Fibroblast of skin of abdomen (primary cell): ENCODE data around the gene TAF11. TPM values are rescaled to one million over a fixed set of nuclear protein-coding genes. Genes with fewer than 3 reads are reported as not detected.
"Not testable (repeated sequence)": the region's sequence is repeated elsewhere in the genome, so short reads cannot be mapped to it uniquely, and the experiment has no call there.

ENCODE experiments used
- DNase-seq: peaks from one replicate; pipeline ENCODE4 v3.0.0-alpha.2; 2013
- polyA plus RNA-seq, 2 experiments: library from polyadenylated mRNA; unstranded; fragments of 120-200 nt; gene quantifications; one replicate each; pipeline ENCODE4 v1.2.1, GENCODE V29; 2013; ENCODE audit not compliant: insufficient read length in 2 of 2

The TAF11 gene, protein sequence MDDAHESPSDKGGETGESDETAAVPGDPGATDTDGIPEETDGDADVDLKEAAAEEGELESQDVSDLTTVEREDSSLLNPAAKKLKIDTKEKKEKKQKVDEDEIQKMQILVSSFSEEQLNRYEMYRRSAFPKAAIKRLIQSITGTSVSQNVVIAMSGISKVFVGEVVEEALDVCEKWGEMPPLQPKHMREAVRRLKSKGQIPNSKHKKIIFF
- polyA plus RNA-seq (2013, experiment 1 of 2; ENCODE audit: insufficient read length), result 32.6 TPM
- 30.2 TPM for polyA plus RNA-seq (2013, experiment 2 of 2; ENCODE audit: insufficient read length)

- DNase-seq, result peak; percentile 95
Observed at GRCh38 chr6:34887753-34888513, at the start of gene TAF11. TAF11 (minus strand) TSS chr6:34888042; CDS start chr6:34887957, 85 bp downstream.

DNA sequence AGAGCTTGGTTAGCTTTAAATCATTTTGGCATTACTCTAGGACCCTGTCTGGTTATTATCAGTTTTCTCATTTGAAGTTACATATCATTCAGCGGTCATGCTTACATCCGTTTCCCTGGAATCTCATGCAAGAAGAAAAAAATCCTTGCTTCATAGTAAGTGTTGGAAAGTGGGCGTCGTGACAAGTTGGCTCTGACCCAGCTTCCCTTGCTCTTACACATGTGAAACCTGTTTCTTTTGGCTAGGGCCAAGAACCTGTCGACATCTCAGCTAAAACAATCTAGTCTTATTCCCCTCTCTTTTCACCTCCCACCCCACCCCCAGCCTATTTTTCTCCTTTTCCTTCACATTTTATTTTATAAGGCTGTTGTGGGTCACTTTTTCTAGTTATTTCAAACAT, 46.7 kb upstream of the TAF11 start:
- peak; percentile 69 for DNase-seq

DNA sequence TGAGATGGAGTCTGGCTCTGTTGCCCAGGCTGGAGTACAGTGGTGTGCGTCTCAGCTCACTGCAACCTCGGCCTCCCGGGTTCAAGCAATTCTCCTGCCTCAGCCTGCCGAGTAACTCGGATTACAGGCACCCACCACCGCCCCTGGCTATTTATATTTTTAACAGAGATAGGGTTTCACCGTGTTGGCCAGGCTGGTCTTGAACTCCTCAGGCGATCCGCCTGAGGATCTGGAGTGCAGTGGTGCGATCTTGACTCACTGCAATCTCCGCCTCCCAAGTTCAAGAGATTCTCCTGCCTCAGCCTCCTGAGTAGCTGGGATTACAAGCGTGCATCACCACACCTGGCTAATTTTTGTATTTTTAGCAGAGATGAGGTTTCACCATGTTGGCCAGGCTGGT, 44.4 kb upstream of the TAF11 start:
- not testable (repeated sequence) for DNase-seq

- DNase-seq, result no peak
Observed at GRCh38 chr6:34930221-34930620, 42.4 kb upstream of the TAF11 start.

- no peak for DNase-seq
Observed at GRCh38 chr6:34929241-34929978, 41.6 kb upstream of the TAF11 start.

GRCh38 chr6:34928695-34929094, 40.9 kb upstream of the TAF11 start:
- no peak for DNase-seq

DNA sequence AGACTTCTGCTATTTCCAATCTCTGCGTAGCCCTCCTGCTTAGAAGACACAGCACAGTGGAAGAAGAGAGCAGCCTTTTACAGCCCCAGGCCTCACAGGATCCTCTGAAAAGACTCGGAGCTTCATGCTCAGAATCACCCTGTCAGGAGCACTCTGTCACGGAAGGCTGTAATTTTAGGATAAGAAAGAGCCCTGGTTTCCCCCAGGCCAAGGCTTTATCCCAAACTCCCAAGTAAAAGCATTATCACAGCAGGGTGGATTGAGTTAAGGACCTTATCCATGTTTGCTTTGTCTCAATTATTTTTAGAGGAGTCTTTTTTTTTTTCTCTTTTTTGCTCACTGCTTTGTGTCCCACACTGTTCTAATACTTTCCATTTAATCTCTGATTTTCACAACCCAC, 40.4 kb upstream of the TAF11 start:
- DNase-seq, result no peak

- DNase-seq, result peak; percentile 51
Observed at GRCh38 chr6:34926655-34927054, 38.8 kb upstream of the TAF11 start.

DNA sequence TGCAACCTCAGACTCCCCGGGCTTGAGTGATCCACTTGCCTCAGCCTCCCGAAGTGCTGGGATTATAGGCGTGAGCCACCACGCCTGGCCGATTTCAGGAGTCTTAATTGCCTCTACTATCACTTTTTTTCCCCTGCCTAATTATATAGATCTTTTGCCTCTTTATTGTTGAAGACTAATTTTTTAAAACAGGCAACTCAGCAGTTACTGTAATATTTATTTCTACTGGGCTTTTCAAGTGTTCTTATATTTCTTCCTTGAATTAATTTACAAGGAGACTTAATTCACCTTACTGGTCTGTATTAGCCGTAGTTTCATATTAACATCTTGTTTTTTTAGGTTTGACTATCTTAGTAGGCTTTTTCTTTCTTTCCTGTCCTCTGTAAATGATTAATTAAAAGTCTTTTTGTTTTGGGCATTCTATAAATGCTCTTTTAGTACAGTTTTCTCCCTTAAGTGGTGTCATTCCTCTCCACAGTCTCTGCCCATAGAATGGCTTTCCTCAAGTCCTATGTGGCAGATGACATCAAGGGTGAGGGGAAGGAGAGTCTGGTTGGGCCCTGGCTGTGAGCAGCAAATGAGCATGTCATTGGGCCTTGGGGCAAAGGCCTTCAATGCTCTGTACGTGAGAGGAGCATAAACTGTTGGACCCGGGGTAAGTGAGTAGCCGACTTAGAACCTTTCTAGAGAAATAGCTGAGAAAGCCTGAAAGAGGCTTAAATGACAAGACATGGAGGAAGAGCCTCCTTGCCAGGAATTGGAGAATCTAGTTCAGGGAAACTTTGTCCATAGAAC, 37.2 kb upstream of the TAF11 start:
- no peak for DNase-seq

- DNase-seq, result peak; percentile 49
Observed at GRCh38 chr6:34922177-34922663, 34.4 kb upstream of the TAF11 start.

DNA sequence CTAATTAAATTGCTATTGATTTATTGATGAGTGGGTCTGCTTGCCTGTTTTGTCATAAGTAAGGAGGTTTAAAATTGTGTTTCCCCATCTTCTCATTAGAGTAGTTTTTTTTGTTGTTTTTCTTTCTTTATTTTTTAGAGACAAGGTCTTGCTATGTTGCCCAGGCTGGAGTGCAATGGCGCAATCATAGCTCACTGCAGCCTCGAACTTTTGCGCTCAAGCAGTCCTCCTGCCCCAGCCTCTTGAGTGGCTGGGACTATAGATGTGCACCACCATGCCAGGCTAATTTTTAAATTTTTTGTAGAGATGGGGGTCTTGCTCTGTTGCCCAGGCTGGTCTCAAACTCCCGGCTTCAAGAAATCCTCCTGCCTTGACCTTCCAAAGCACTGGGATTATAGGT, 32.3 kb upstream of the TAF11 start:
- no peak for DNase-seq

DNA sequence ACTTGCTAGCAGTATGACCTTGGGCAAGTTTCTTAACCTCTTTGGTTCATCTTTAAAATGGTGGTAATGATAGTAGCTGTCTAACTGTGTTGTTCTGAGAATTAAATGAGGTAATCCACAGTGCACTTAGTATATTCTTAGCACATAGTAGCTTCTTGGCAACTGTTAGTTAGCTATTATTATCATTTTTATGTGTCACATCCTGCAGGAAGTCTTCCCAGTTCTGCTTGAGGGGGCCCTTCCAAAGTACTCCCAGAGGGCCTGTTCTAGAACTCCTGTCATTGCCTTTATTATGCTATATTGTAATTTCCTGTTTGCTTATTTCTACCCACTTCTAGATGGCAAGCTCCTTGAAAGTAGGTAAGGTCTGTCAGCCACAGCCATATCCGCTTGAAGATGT, 31.8 kb upstream of the TAF11 start:
- DNase-seq, result peak; percentile 13

DNA sequence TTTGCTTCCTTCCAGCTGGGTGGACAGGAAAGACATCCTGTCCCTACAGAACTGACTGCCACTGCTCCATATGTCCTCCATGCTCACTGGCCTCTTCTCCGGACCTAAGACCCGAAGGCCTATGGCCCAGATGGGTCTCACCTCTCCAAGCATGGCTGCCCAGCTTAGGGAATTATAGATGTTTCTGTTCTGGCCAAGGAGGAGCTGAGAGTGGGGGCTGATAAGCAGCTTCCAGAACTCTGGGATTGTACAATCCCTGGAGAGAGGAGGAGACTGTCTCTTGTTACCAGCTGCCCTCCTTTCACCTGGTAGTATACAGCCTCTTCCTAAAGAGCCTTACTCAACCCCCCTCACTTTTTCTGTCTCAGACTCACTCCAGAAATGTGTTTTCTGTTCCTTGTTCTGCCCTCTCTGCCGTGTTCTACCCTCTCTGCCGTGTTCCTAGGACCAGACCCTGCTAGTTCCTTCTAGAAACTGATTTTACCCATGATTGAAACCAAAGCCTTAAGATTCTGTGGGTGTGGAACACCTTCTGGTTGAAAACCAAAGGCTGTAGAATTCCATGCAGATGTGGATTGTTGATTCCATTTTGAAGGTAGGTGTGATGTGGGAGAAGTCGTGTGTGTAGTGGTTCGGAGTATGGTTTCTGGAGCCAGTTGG, 29.9 kb upstream of the TAF11 start:
- no peak for DNase-seq

DNA sequence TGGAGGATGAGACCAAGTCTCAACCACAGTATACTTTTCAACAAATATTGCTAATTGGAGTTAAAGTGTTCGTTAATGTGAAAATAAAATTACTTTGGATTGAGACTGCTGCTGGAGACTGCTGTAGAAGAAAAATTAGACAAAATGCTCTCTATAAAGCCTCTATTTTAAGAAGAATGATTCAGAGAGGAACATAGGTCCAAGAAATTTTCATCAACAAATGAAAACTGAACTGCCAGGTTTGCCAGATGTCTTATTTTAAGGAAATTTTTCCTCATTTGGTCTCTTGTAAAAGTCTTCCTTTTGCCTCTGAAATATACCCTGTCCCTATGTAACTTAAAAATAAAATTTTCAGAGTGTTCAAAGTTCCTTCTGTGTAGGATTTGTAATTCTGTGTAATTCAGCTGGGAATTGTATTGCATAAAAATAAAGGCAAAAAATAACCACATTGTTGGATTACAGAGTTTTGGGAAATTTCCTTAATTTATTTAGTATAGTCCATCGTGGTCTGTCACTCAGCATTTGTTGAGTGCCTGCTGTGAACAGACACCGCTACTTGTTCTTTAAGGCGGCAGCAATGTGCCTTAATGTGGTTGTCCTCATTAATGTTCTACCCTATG, 28.6 kb upstream of the TAF11 start:
- no peak for DNase-seq

DNA sequence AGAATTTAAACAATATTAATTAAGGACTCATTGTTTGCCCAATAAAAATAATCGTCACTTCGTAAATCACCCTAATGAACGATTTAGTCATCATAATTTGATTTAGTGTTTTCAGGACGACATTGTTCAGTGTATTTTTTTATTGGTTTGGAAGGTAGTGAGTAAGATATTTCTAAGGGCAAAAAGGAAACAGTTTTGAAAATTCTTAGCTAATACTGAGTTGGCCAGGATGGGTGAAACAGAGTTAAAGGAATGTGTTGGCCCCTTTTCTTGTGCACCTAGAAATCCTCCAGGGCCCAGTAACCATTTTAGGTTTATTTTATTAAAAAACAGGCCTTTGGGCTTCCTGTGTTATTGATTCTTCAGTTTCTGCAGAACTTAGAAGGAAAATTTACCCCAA, 26.5 kb upstream of the TAF11 start:
- DNase-seq, result peak; percentile 9

- DNase-seq, result peak; percentile 65
Observed at GRCh38 chr6:34912715-34913464, 25.0 kb upstream of the TAF11 start.

DNA sequence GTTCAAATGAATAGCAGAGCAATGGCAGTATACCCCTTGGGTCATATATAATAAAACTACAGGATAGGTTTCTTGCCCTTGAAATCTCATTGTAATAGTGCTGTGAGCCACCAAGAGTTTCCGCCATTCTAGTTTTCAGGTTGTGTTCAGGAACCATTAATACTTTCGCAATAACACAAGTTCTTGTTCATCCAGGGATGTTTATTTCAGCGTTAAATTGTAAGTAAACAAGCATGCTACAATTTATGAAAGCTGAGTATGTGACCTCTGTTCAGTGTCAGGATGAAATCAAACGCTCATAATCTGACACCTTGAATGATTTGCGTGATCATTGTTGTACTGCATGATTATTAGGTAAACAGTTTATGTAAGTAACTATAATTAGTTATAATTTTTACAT, 24.0 kb upstream of the TAF11 start:
- DNase-seq, result no peak

DNA sequence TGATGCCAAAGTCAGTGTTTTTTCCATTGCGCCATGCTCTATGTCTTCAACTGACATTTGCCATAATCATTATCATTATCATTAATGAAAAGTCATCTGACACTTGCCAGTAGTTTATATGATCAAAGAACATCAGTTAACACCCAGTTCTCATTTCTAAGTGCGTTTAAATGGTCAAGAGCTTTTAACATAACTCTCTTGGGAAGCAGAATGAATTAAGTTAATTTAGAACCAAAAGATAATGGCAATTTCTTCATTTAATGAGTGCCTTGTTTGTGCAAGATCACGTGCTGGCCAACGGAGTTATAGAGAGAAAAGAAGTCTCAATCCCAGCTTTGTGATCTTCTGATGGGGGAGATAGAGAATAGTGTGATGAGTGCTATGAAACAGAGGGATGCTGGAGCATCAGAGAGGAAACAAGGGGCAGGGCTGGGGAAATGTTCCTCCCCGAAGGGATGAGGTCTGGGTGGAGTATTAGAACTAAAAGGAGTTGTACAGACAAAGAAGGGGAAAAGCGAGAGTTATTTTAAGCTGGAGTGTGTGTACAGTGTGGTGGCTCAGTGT, 21.6 kb upstream of the TAF11 start:
- DNase-seq, result no peak

DNA sequence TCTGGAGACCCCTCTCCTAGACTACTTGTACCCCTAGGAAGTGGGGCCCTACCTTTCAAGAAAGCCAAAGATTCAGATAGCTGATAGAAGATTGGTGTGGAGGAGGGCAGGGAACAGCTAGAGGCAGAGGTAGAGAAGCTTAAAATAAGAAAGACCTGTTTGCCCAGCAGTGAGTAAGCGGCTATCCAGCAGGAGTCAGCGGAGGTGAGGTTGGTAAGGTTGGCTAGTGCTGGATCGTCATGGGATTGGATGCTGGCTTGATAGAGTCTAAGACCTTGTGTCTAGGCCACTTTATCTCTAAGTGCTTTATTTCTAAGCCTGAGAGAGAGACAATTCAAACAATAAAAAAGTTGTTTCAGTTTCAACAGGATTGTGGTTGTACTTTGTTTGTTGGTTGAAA, 20.4 kb upstream of the TAF11 start:
- no peak for DNase-seq

GRCh38 chr6:34906826-34907225, 19.0 kb upstream of the TAF11 start:
- DNase-seq, result no peak
